Lung (tissue), 12 donors: ENCODE measurements around the gene CCDC9B. TPM values are rescaled to one million over a fixed set of nuclear protein-coding genes. Genes with fewer than 3 reads are reported as not detected.

Experiments used
- ATAC-seq: fragments of 200-7000 bp; cut with Tn5 transposase; one replicate; pipeline ENCODE4 v1.9.1; 2020; ENCODE audit warnings: moderate number of reproducible peaks; ENCODE audit not compliant: insufficient read depth, low FRiP score
- DNase-seq, 3 donors: peaks; one replicate each; pipeline ENCODE4 v3.0.0-alpha.2; 2013 to 2017
- H3K27ac ChIP-seq, 2 donors: one replicate each; pipeline ENCODE4 v1.5.1; 2013; ENCODE audit warnings: mild to moderate bottlenecking in 2 of 2, moderate library complexity in 2 of 2, control low read depth in 1 of 2, inconsistent platforms in 1 of 2, low read depth in 1 of 2, low read length in 1 of 2
- H3K27me3 ChIP-seq, 3 donors: one replicate each; pipeline ENCODE4 v1.5.1; 2013; ENCODE audit warnings: low read length in 2 of 3; ENCODE audit not compliant: control insufficient read depth in 3 of 3, insufficient read depth in 3 of 3
- H3K36me3 ChIP-seq, 4 donors: one replicate each; pipeline ENCODE4 v1.5.1; 2013; ENCODE audit warnings: low read length in 4 of 4, mild to moderate bottlenecking in 1 of 4, moderate library complexity in 1 of 4; ENCODE audit not compliant: control insufficient read depth in 4 of 4, insufficient read depth in 4 of 4
- H3K4me1 ChIP-seq, 5 donors: one replicate each; pipeline ENCODE4 v1.5.1; 2013; ENCODE audit warnings: low read length in 5 of 5, mild to moderate bottlenecking in 2 of 5, moderate library complexity in 1 of 5; ENCODE audit not compliant: control insufficient read depth in 5 of 5, insufficient read depth in 5 of 5
- H3K4me3 ChIP-seq: one replicate; pipeline ENCODE4 v1.5.1; 2013; ENCODE audit warnings: mild to moderate bottlenecking, control low read depth, moderate library complexity
- H3K9ac ChIP-seq, 2 donors: one replicate each; pipeline ENCODE4 v1.5.1; 2013; ENCODE audit warnings: low read length in 2 of 2, control low read depth in 1 of 2; ENCODE audit not compliant: insufficient read depth in 1 of 2
- H3K9me3 ChIP-seq, 4 donors: one replicate each; pipeline ENCODE4 v1.5.1; 2013; ENCODE audit warnings: low read length in 3 of 4, mild to moderate bottlenecking in 1 of 4, moderate library complexity in 1 of 4; ENCODE audit not compliant: control insufficient read depth in 4 of 4, insufficient read depth in 3 of 4
- WGBS, 2 donors: extraction: QIAGEN DNeasy Blood & Tissue Kit; methylation state at CpG; one replicate each; pipeline ENCODE4 v1.1.7; 2013; 5-methylcytosine and 5-hydroxymethylcytosine counted together
- polyA plus RNA-seq, 2 donors: library from polyadenylated mRNA; stranded (reverse); fragments of 200-250 nt; gene quantifications; one replicate each; pipeline ENCODE4 v1.2.1, GENCODE V29; 2013
- total RNA-seq, 2 donors: library from RNA; depleted of rRNA in 1 of 2; stranded (reverse); fragments of >200 nt in 1 of 2; gene quantifications; one replicate each; pipeline ENCODE4 v1.2.1, GENCODE V29; 2014 to 2021
- TF ChIP-seq, protein P1 (sequence below): IDR thresholded peaks from 2 replicates; pipeline ENCODE4 v1.5.1; 2012; ENCODE audit warnings: mild to moderate bottlenecking; ENCODE audit errors: control extremely low read depth, extremely low read depth
- donor health status: control.
- donor health status: control.
- donor health status: Bipolar disorder and iron deficiency.
- donor health status: healthy.
- donor health status: DM: yes; HTN: yes; CAD: no.

The CCDC9B gene
- total and polyA plus RNA-seq, 4 donors, result 4.4 to 42.1 (median 14.9) TPM

DNA sequence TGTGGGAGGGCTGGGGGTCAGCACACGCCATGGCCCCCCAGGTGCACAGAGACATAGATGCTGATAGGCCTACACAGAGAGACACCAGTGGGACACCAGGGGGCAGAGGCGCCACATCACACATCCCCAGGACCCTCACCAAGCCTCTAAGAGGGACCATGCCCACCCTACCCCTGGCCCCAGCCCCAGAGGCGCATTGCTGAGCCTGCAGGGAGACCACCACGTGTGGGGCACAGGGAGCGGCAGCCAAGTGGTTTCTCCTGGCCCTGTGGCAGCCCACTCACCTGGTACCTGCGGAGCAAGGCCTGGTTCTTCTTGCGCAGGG lies 1.2 kb downstream of the CCDC9B start:
- H3K27ac ChIP-seq, result peak overlapping the region; percentile 91 to 97
- peaks cover 0 to 18% (median 0%) of the 10 kb centered on the region in 4 donors for H3K36me3 ChIP-seq
- peaks cover 5 to 71% (median 53%) of the 10 kb centered on the region in 5 donors for H3K4me1 ChIP-seq
- H3K27me3 ChIP-seq, result no peaks in the 10 kb centered on the region
- no peaks in the 10 kb centered on the region for H3K9me3 ChIP-seq
- DNase-seq, result no peak
- TF ChIP-seq, protein P1, sequence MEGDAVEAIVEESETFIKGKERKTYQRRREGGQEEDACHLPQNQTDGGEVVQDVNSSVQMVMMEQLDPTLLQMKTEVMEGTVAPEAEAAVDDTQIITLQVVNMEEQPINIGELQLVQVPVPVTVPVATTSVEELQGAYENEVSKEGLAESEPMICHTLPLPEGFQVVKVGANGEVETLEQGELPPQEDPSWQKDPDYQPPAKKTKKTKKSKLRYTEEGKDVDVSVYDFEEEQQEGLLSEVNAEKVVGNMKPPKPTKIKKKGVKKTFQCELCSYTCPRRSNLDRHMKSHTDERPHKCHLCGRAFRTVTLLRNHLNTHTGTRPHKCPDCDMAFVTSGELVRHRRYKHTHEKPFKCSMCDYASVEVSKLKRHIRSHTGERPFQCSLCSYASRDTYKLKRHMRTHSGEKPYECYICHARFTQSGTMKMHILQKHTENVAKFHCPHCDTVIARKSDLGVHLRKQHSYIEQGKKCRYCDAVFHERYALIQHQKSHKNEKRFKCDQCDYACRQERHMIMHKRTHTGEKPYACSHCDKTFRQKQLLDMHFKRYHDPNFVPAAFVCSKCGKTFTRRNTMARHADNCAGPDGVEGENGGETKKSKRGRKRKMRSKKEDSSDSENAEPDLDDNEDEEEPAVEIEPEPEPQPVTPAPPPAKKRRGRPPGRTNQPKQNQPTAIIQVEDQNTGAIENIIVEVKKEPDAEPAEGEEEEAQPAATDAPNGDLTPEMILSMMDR, result no peak
- H3K9ac ChIP-seq, result no peak overlapping the region
- no peak for ATAC-seq
- no peak overlapping the region for H3K4me3 ChIP-seq
- 88 to 89% methylated on average over 7 of the region's 7 CpGs for WGBS, 2 donors

DNA sequence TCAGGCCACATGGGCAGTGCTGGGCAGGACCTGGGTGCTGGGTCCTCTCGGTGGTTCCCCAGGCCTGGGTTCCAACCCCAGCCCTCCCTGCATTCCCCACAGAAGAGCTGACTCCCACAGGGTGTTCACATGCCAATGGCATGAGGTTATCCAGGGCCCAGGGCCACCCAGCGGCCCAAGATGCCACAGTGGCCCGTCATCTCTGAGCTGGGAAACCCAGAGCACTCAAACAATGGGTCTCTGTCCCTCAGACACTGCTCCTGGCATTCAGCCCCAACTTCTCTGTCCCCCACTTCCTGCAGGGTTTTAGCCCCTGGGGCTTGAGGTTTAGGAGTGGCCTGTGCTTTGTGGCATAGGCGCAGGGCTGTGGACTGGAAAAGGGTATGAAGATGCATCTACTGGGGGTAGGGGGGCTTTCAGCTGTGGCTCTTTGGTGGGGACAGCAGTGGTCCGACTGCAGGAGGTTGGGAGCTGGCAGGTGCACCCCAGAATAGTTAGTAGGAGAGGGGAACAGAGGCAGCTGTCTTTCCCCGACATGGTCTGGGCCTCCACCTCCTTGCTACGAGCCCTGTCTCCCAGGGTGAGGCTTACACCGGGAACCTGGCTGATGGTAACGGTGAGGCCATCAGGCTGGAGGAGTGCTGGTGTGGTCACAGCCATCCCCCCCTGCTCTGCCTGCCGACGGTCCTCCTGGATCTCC lies 1.7 kb downstream of the CCDC9B start:
- Histone ChIP-seq H3K27me3 (no peaks in the 10 kb centered on the region), H3K36me3 (peaks cover 0 to 18% (median 0%) of the 10 kb centered on the region in 4 donors), H3K4me3 (no peak overlapping the region), H3K9ac (no peak overlapping the region), H3K4me1 (peaks cover 5 to 76% (median 55%) of the 10 kb centered on the region in 5 donors), H3K9me3 (no peaks in the 10 kb centered on the region), H3K27ac (peak overlapping the region; percentile 91 to 97)
- ATAC-seq, result no peak
- DNase-seq, result no peak
- WGBS, 2 donors, result 77 to 90% methylated on average over 11 of the region's 11 CpGs
- TF ChIP-seq, protein P1, result no peak

DNA sequence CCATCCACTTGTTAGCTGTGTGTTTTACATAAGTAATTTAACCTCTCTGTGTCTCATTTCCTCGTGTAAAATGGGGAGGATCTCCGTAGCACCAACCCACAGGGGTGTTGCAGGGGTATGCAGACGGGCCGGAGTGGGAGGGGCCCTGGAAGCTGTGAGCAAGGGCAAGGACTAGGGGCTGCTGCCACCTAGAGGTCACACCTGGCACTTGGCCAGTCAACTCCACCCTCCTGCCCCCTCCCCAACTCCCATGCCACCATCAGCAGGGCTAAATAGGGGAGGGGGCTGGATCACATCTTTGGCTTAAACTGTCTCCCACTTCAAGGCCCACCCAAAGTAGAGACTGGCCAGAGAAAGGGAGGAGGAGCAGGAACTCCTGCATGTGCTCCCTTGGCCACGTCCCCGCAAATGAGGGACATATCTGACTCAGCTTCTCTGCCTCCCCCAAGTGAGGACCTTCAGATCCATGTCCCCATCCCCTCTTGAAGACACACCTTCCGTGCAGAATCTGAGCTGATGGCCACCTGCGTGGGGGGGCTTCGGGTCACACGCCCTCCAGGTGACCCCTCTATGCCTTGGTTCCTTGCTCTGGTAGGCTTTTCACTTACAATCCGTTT lies 2.6 kb downstream of the CCDC9B start:
- DNase-seq (peak; percentile 64 to 77 (median 75)), ATAC-seq (peak; percentile 41)
- no peaks in the 10 kb centered on the region for H3K9me3 ChIP-seq
- peaks cover 0 to 18% (median 0%) of the 10 kb centered on the region in 4 donors for H3K36me3 ChIP-seq
- 44 to 49% methylated on average over 11 of the region's 11 CpGs for WGBS, 2 donors
- H3K27me3 ChIP-seq, result no peaks in the 10 kb centered on the region
- H3K4me1 ChIP-seq, result peaks cover 5 to 75% (median 53%) of the 10 kb centered on the region in 5 donors
- H3K27ac ChIP-seq, result peak overlapping the region; percentile 81
- no peak overlapping the region for H3K4me3 ChIP-seq
- TF ChIP-seq, protein P1, result peak; percentile 68
- H3K9ac ChIP-seq, result no peak overlapping the region
